ENCODE data around the gene TAP2. TPM values are rescaled to one million over a fixed set of nuclear protein-coding genes. Genes with fewer than 3 reads are reported as not detected.
"Not testable (repeated sequence)": the region's sequence is repeated elsewhere in the genome, so short reads cannot be mapped to it uniquely, and the experiment has no call there.

TAP2 gene
- total RNA-seq, 2 donors from 2014 or later, result 9.6 to 17.3 TPM

GRCh38 chr6:32882879-32883250, 44.3 kb upstream of the TAP2 start:
- DNase-seq (ENCODE audit: low spot score) (no peak), ATAC-seq (ENCODE audit: insufficient number of reproducible peaks, low FRiP score, low read depth) (no peak)
- Histone ChIP-seq H3K4me3 (no peak overlapping the region), H3K4me1 (ENCODE audit: control insufficient read depth in 1 of 2, low read depth in 2 of 2) (peaks cover 3 to 7% of the 10 kb centered on the region in 2 donors), H3K27ac (no peak overlapping the region), H3K36me3 (no peaks in the 10 kb centered on the region), H3K9me3 (no peaks in the 10 kb centered on the region), H3K27me3 (replicated peaks; ENCODE audit: insufficient read depth) (no peaks in the 10 kb centered on the region)
- no peak for TF ChIP-seq CTCF (IDR thresholded peaks at IDR 0.05)

DNA sequence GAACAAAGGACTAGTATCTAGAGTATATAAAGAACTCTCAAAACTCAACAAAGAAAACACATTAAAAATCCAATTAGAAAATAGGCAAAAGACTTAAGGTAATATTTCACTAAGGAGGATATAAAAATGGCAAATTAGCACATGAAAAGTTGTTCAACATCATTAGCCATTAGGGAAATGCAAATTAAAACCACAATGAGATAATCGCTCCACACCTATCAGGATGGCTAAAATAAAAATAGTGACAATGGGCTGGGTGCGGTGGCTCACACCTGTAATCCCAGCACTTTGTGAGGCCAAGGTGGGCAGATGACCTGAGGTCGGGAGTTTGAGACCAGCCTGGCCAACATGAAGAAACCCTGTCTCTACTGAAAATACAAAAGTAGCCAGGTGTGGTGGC, 42.4 kb upstream of the TAP2 start:
- DNase-seq (ENCODE audit: low spot score); H3K4me3 ChIP-seq; H3K27me3 ChIP-seq (replicated peaks; ENCODE audit: insufficient read depth); ATAC-seq (ENCODE audit: insufficient number of reproducible peaks, low FRiP score, low read depth); H3K9me3 ChIP-seq; H3K27ac ChIP-seq; H3K36me3 ChIP-seq; H3K4me1 ChIP-seq (ENCODE audit: control insufficient read depth in 1 of 2, low read depth in 2 of 2): not testable (repeated sequence)

- no peak for TF ChIP-seq CTCF (IDR thresholded peaks at IDR 0.05)
- no peak for ATAC-seq (ENCODE audit: insufficient number of reproducible peaks, low FRiP score, low read depth)
- DNase-seq (ENCODE audit: low spot score), result no peak
- Histone ChIP-seq H3K9me3 (no peaks in the 10 kb centered on the region), H3K4me3 (no peak overlapping the region), H3K36me3 (no peaks in the 10 kb centered on the region), H3K27me3 (replicated peaks; ENCODE audit: insufficient read depth) (peaks cover 2% of the 10 kb centered on the region), H3K27ac (no peak overlapping the region), H3K4me1 (ENCODE audit: control insufficient read depth in 1 of 2, low read depth in 2 of 2) (peaks cover 3 to 7% of the 10 kb centered on the region in 2 donors)
These were observed 41.2 kb upstream of the TAP2 start for GRCh38 chr6:32879691-32880090.

- ATAC-seq (ENCODE audit: insufficient number of reproducible peaks, low FRiP score, low read depth) (no peak), DNase-seq (ENCODE audit: low spot score) (no peak)
- Histone ChIP-seq H3K27ac (no peak overlapping the region), H3K27me3 (replicated peaks; ENCODE audit: insufficient read depth) (peaks cover 10% of the 10 kb centered on the region), H3K9me3 (no peaks in the 10 kb centered on the region), H3K4me3 (no peak overlapping the region), H3K36me3 (no peaks in the 10 kb centered on the region), H3K4me1 (ENCODE audit: control insufficient read depth in 1 of 2, low read depth in 2 of 2) (no peaks in the 10 kb centered on the region)
- TF ChIP-seq CTCF (IDR thresholded peaks at IDR 0.05), result no peak
These were observed 38.1 kb upstream of the TAP2 start for GRCh38 chr6:32876603-32877002.

DNA sequence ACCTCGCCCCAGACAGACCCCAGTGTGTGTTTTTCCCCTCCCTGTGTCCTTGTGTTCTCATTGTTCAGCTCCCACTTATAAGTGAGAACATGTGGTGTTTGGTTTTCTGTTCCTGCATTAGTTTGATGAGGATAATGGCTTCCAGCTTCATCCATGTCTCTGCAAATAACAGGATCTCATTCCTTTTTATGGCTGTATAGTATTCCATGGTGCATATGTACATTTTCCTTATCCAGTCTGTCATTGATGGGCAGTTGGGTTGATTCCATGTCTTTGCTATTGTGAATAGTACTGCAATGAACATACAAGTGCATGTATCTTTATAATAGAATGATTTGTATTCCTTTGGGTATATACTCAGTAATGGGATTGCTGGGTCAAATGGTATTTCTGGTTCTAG, 35.4 kb upstream of the TAP2 start:
- H3K27me3 ChIP-seq (replicated peaks; ENCODE audit: insufficient read depth), result peaks cover 10% of the 10 kb centered on the region
- not testable (repeated sequence) for H3K9me3 ChIP-seq; DNase-seq (ENCODE audit: low spot score); H3K36me3 ChIP-seq; H3K4me3 ChIP-seq; H3K4me1 ChIP-seq (ENCODE audit: control insufficient read depth in 1 of 2, low read depth in 2 of 2); H3K27ac ChIP-seq; ATAC-seq (ENCODE audit: insufficient number of reproducible peaks, low FRiP score, low read depth)

GRCh38 chr6:32868257-32868788, 29.8 kb upstream of the TAP2 start:
- H3K9me3 ChIP-seq, result no peaks in the 10 kb centered on the region
- no peak overlapping the region for H3K4me3 ChIP-seq
- peak; percentile 89 for TF ChIP-seq CTCF (IDR thresholded peaks at IDR 0.05)
- DNase-seq (ENCODE audit: low spot score) (no peak), ATAC-seq (ENCODE audit: insufficient number of reproducible peaks, low FRiP score, low read depth) (no peak)
- no peaks in the 10 kb centered on the region for H3K27me3 ChIP-seq (replicated peaks; ENCODE audit: insufficient read depth)
- H3K36me3 ChIP-seq, result no peaks in the 10 kb centered on the region
- H3K4me1 ChIP-seq (ENCODE audit: control insufficient read depth in 1 of 2, low read depth in 2 of 2), result no peaks in the 10 kb centered on the region
- no peak overlapping the region for H3K27ac ChIP-seq

Measured in thoracic aorta (tissue), 2 donors.